ENCODE data around the gene SUPT7L. TPM values are rescaled to one million over a fixed set of nuclear protein-coding genes. Genes with fewer than 3 reads are reported as not detected.

Gene SUPT7L
- polyA plus RNA-seq, 1 donor (not counting 4 experiments of a cell fraction or from before 2014, with no cell fraction given): 39.8 TPM

GRCh38 chr2:27710640-27711430, 47.4 kb upstream of the SUPT7L start:
- Histone ChIP-seq H3K4me2 (ENCODE audit: control insufficient read depth, extremely low read depth, insufficient read depth, low read depth, low read length) (no peak overlapping the region), H3K9me3 (ENCODE audit: control insufficient read depth, low read depth, low read length) (no peaks in the 10 kb centered on the region), H3K4me3 (ENCODE audit: control insufficient read depth in 2 of 3, extremely low read depth in 1 of 3, insufficient read depth in 2 of 3, low read depth in 1 of 3, low read length in 3 of 3) (no peak overlapping the region), H3K4me1 (ENCODE audit: control insufficient read depth, extremely low read depth, insufficient read depth, low read length) (peaks cover 29% of the 10 kb centered on the region), H4K20me1 (ENCODE audit: control insufficient read depth, extremely low read depth, insufficient read depth, low read length) (no peaks in the 10 kb centered on the region), H3K9me1 (ENCODE audit: control insufficient read depth, extremely low read depth, insufficient read depth, low read length) (no peaks in the 10 kb centered on the region), H3K9ac (ENCODE audit: control insufficient read depth, extremely low read depth, insufficient read depth, low read length) (no peak overlapping the region), H2AFZ (ENCODE audit: control insufficient read depth, low read length) (no peak overlapping the region), H3K27ac (ENCODE audit: control insufficient read depth, insufficient read depth, low read length) (no peak overlapping the region), H3K36me3 (ENCODE audit: control insufficient read depth in 2 of 2, extremely low read depth in 1 of 2, insufficient read depth in 2 of 2, low read length in 2 of 2) (no peaks in the 10 kb centered on the region), H3K27me3 (ENCODE audit: control insufficient read depth, extremely low read depth, insufficient read depth, low read length) (no peaks in the 10 kb centered on the region), H3K79me2 (ENCODE audit: control insufficient read depth, insufficient read depth, low read length) (no peaks in the 10 kb centered on the region)
- no peak for TF ChIP-seq EZH2 (IDR thresholded peaks at IDR 0.05; ENCODE audit: low read length)
- TF ChIP-seq CTCF (optimal IDR thresholded peaks at IDR 0.05 in 1 of 3, IDR thresholded peaks at IDR 0.05 in 1 of 3, conservative IDR thresholded peaks at IDR 0.05 in 1 of 3; ENCODE audit: extremely low read depth in 1 of 3, insufficient read depth in 2 of 3, low read length in 3 of 3): no peak
- DNase-seq (ENCODE audit: low read depth, low spot score) (no peak), FAIRE-seq (no peak)
- dilution Hi-C loops (cut with MboI; ENCODE audit: extremely low pct_ligation_motif_present, low sequenced_read_pairs): no loop called here

- H3K4me1 ChIP-seq (ENCODE audit: control insufficient read depth, extremely low read depth, insufficient read depth, low read length): peaks cover 34% of the 10 kb centered on the region
These were observed 46.7 kb upstream of the SUPT7L start for GRCh38 chr2:27709960-27710575.

More at GRCh38 chr2:27709960-27710575, 46.7 kb upstream of the SUPT7L start:
- FAIRE-seq (no peak), DNase-seq (ENCODE audit: low read depth, low spot score) (no peak)
- Histone ChIP-seq H3K27me3 (ENCODE audit: control insufficient read depth, extremely low read depth, insufficient read depth, low read length) (no peaks in the 10 kb centered on the region), H3K9me3 (ENCODE audit: control insufficient read depth, low read depth, low read length) (no peaks in the 10 kb centered on the region), H3K9ac (ENCODE audit: control insufficient read depth, extremely low read depth, insufficient read depth, low read length) (no peak overlapping the region), H3K79me2 (ENCODE audit: control insufficient read depth, insufficient read depth, low read length) (no peaks in the 10 kb centered on the region), H4K20me1 (ENCODE audit: control insufficient read depth, extremely low read depth, insufficient read depth, low read length) (no peaks in the 10 kb centered on the region), H3K9me1 (ENCODE audit: control insufficient read depth, extremely low read depth, insufficient read depth, low read length) (no peaks in the 10 kb centered on the region), H3K36me3 (ENCODE audit: control insufficient read depth in 2 of 2, extremely low read depth in 1 of 2, insufficient read depth in 2 of 2, low read length in 2 of 2) (no peaks in the 10 kb centered on the region), H3K4me3 (ENCODE audit: control insufficient read depth in 2 of 3, extremely low read depth in 1 of 3, insufficient read depth in 2 of 3, low read depth in 1 of 3, low read length in 3 of 3) (no peak overlapping the region), H2AFZ (ENCODE audit: control insufficient read depth, low read length) (no peak overlapping the region), H3K27ac (ENCODE audit: control insufficient read depth, insufficient read depth, low read length) (no peak overlapping the region), H3K4me2 (ENCODE audit: control insufficient read depth, extremely low read depth, insufficient read depth, low read depth, low read length) (no peak overlapping the region)
- TF ChIP-seq EZH2 (IDR thresholded peaks at IDR 0.05; ENCODE audit: low read length) (no peak), CTCF (optimal IDR thresholded peaks at IDR 0.05 in 1 of 3, IDR thresholded peaks at IDR 0.05 in 1 of 3, conservative IDR thresholded peaks at IDR 0.05 in 1 of 3; ENCODE audit: extremely low read depth in 1 of 3, insufficient read depth in 2 of 3, low read length in 3 of 3) (no peak)
- dilution Hi-C loops (cut with MboI; ENCODE audit: extremely low pct_ligation_motif_present, low sequenced_read_pairs): no loop called here

Data from keratinocyte (primary cell).